HG03097 (cell line): ENCODE results near the gene GAA.

Source experiments
- ATAC-seq: cut with Tn5 transposase; IDR thresholded peaks from one replicate; pipeline ENCODE4 v1.9.1; 2021; ENCODE audit not compliant: unreplicated experiment, low FRiP score

The GAA gene

GRCh38 chr17:80102664-80103448, 1.5 kb downstream of the GAA start:
- ATAC-seq: no peak

- no peak for ATAC-seq
These were observed 2.2 kb downstream of the GAA start for GRCh38 chr17:80103449-80104085.

DNA sequence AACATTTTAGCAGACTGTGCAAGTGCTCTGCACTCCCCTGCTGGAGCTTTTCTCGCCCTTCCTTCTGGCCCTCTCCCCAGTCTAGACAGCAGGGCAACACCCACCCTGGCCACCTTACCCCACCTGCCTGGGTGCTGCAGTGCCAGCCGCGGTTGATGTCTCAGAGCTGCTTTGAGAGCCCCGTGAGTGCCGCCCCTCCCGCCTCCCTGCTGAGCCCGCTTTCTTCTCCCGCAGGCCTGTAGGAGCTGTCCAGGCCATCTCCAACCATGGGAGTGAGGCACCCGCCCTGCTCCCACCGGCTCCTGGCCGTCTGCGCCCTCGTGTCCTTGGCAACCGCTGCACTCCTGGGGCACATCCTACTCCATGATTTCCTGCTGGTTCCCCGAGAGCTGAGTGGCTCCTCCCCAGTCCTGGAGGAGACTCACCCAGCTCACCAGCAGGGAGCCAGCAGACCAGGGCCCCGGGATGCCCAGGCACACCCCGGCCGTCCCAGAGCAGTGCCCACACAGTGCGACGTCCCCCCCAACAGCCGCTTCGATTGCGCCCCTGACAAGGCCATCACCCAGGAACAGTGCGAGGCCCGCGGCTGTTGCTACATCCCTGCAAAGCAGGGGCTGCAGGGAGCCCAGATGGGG, 3.1 kb downstream of the GAA start:
- no peak for ATAC-seq

DNA sequence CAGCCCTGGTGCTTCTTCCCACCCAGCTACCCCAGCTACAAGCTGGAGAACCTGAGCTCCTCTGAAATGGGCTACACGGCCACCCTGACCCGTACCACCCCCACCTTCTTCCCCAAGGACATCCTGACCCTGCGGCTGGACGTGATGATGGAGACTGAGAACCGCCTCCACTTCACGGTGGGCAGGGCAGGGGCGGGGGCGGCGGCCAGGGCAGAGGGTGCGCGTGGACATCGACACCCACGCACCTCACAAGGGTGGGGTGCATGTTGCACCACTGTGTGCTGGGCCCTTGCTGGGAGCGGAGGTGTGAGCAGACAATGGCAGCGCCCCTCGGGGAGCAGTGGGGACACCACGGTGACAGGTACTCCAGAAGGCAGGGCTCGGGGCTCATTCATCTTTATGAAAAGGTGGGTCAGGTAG, 3.6 kb downstream of the GAA start:
- ATAC-seq: no peak

DNA sequence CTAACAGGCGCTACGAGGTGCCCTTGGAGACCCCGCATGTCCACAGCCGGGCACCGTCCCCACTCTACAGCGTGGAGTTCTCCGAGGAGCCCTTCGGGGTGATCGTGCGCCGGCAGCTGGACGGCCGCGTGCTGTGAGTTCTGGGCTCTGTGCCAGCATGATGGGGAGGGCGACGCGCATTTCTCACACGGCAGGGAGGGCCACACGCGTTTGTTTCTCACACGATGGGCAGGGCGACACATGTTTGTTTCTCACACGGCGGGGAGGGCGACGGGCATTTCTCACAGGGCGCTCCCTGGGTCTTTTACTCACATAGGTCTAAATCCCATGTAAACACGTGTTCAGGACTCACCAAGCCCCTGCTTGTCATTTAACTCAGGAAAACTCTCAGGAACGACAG, 4.4 kb downstream of the GAA start:
- ATAC-seq: no peak

GRCh38 chr17:80106176-80106575, 4.8 kb downstream of the GAA start:
- no peak for ATAC-seq

DNA sequence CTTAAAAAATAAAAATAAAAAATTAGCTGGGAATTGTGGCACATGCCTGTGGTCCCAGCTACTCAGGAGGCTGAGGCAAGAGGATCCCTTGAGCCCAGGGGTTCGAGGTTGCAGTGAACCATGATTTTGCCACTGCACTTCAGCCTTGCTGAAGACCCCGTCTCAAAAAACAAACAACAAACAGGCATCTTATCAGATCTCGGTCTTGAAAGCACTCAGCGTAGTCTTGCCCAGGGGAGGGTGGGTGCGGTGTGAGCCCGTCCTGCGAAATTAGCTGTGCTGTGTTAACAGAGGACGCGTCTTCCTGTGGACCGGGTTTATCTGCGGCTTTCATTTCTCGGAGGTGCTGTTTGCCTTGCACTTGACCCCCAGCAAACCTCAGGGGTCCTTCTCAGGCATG, 5.4 kb downstream of the GAA start:
- ATAC-seq: no peak

GRCh38 chr17:80107231-80108021, 6.0 kb downstream of the GAA start:
- ATAC-seq: no peak

DNA sequence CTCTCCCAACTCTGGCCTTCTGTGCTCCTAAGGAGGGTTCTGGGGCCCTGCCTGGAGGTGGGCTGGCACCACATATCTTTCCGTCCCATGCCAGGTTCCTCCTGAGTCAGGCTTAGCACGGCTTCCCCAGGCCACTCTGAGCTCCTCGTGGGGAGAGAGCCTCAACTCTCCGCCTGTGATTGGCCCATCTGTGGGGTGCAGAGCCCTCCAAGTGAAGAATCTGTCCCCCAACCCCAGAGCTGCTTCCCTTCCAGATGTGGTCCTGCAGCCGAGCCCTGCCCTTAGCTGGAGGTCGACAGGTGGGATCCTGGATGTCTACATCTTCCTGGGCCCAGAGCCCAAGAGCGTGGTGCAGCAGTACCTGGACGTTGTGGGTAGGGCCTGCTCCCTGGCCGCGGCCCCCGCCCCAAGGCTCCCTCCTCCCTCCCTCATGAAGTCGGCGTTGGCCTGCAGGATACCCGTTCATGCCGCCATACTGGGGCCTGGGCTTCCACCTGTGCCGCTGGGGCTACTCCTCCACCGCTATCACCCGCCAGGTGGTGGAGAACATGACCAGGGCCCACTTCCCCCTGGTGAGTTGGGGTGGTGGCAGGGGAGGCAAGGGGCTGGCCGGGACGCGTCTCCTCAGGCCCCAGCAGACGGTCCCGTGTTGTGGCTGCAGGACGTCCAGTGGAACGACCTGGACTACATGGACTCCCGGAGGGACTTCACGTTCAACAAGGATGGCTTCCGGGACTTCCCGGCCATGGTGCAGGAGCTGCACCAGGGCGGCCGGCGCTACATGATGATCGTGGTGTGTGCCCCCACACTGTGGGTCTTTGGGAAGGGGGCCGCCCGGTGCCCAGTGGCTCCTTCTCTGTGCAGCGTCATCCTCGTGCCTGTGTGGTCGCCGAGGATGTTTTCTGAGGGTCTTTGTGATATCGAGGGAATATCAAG, 6.9 kb downstream of the GAA start:
- no peak for ATAC-seq

DNA sequence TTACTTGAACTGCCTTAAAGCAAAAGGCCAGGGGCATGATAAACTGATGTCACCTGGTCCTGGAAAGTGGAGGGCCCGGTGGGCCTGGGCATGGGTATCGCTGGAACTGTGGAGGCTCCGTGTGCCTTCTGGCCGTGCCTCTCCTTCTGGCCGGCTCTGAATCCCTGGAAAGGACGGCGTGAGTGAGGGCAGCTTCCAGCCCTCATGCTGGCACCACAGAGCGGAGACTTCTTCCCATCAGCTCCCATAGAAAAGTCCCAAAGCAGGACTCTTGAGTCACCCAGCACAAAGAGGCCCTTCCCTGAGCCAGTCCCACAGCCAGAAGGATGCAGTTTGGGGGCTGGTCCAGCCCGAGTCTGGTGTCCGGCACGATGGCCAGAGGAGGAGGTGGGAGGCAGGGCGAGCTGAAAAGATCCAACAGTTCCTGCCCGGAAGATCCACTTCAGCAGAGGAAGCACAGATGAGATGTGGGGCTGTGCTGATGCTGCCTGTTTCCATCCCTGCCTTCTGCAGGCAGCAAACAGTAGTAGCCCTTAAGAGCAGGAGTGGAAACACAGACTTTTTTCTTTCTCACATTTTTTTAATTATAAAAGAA, 7.8 kb downstream of the GAA start:
- no peak for ATAC-seq

DNA sequence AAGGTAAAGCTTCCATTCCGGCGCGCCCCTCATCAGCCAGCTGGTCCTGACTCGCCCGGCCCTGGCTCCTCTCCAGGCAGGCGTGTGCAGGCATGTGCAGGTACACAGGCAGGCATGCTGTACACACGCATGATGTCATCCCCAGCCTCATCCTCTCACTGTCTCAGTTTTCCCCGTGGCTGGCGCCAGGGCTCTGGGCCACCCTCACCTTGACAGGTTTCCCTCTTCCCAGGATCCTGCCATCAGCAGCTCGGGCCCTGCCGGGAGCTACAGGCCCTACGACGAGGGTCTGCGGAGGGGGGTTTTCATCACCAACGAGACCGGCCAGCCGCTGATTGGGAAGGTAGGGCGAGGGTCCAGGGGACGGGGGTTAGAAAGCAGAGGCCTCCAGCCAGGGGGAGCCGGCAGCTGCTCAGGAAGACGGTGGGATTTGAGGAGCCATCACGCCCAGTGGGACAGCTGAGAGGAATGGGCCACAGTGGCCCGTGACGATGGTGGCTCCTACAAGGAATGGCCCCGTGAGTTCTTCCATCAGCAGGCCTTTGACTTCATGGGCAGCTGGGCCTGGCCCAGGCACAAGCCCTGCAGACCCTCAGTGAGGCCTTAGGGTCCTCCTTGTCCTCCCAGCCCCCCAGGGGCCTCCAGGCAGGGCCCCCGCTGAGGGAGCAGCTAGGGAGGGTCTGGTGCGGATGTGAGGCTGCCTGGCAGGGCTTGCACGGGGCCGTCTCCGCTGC, 8.5 kb downstream of the GAA start:
- ATAC-seq: no peak

DNA sequence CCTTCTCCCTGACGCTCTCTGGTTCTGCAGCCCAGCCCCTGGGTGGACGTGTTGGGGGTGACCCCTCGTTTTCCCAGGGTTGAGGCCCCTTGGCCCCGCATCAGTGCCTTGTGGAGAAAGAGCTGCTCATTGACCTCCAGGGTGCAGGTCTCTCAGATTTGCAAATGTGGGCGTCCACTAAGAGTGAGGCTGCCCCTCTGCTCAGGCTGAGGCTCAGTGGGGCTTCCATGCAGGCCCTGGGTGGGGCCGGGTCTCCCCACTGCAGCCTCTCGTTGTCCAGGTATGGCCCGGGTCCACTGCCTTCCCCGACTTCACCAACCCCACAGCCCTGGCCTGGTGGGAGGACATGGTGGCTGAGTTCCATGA, 9.0 kb downstream of the GAA start:
- no peak for ATAC-seq

DNA sequence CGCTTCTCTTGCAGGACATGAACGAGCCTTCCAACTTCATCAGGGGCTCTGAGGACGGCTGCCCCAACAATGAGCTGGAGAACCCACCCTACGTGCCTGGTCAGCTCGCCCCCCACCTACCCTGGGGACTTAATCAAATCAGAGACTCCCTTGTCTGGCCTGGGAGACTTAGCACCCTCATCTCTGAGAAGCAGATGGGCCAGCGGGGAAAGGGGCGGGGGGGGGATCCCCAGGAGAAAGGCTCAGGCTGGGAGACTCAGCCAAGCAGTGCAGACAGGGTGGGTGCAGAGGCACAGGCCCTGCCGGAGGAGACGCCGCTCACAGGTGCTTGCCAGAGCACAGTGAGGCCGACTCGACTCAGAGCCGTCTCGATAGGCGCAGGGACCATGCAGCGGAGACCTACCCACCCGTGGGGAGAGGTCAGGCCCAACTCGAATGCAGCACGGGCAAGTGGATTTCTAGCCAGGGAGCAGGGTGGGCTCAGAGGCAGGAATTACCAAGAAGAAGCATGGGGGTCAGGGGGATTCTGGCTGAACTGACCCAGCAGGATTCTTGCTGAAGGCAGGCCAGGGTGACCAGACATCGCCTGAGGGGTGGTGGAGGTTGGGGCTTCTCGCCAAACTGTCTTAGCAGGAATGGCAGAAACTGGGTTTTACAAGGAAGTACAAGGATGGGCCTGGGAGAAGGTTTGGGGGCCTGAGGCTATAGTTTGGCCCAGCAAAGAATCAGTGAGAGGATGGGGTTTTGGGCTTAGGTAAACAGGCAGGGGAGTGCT, 9.7 kb downstream of the GAA start:
- no peak for ATAC-seq

DNA sequence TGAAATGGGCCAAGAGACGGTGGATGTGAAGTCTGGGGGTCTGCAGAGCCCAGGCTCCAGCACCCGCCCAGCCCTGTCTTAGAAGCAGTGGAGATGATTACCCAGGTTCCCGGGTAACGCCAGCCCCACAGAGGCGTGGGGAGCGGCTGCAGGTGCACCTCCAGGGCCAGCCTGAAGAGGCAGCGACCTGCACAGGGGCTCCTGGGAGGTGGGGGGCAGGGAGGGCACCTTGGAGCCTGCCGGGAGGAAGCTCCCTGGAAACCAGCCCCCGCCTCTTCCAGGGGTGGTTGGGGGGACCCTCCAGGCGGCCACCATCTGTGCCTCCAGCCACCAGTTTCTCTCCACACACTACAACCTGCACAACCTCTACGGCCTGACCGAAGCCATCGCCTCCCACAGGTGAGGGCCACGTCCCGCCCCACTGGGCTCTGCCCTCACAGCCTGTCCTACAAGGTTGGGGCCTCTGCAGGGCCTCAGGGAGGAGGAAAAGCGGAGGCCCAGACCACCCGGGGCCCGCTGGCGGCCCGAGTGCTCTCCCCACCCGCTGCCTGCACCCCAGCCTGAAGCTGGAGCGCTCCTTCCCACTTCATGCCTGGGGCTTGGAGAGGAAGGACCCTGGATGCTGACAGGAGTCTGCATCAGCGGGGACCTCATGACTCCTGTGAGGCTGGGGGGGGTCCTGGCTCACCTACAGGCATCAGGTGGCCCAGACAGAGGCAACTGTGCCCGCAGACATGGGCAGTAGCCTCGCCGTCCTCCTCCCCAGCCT, 10.5 kb downstream of the GAA start:
- no peak for ATAC-seq

- ATAC-seq: no peak
These were observed 11.2 kb downstream of the GAA start for GRCh38 chr17:80112471-80113032.

DNA sequence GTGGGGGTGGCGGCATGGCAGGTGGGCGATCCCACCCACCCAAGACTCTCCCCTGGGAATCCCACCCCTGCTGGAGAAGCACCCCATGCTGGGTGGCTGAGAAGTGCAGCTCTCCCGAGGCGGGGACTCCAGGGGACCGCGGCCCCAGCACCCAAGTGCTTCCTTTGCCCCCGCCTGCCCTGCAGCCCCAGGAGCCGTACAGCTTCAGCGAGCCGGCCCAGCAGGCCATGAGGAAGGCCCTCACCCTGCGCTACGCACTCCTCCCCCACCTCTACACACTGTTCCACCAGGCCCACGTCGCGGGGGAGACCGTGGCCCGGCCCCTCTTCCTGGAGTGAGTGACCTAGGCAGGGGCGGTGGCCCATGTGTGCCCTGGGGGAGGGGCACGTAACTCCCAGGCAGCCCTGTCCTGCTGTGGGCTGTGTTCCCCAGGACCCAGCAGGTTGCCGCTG, 11.7 kb downstream of the GAA start:
- no peak for ATAC-seq

- no peak for ATAC-seq
These were observed 13.4 kb downstream of the GAA start for GRCh38 chr17:80114758-80115157.
